SK-N-SH (cell line): ENCODE data around the gene SUV39H2. TPM values are rescaled to one million over a fixed set of nuclear protein-coding genes. Genes with fewer than 3 reads are reported as not detected.

Experiments used
- CTCF ChIA-PET: fragments of 300-600, 350-600 bp; formaldehyde crosslinking; extraction: SDS; loops from one replicate; lab custom pipeline; 2021; lab: Yijun Ruan, JAX
- POLR2A ChIA-PET: fragments of 350-600 bp; sonication (Branson Sonifier 250); formaldehyde crosslinking; extraction: SDS; loops from one replicate; lab custom pipeline; 2020; ENCODE audit warnings: antibody characterized with exemption, inconsistent platforms; lab: Yijun Ruan, JAX
- DNase-seq: peaks from one replicate; pipeline ENCODE4 v3.0.0; 2012
- H2AFZ ChIP-seq: fragments of 200-600 bp; sonication (generic); 2 replicates; pipeline ENCODE4 v1.8.1; 2016; ENCODE audit warnings: antibody characterized with exemption, mild to moderate bottlenecking, low read depth
- H3F3A ChIP-seq: fragments of 200-600 bp; sonication (generic); replicated peaks from 2 replicates; pipeline ENCODE3; 2016; ENCODE audit warnings: antibody characterized with exemption, mild to moderate bottlenecking; ENCODE audit not compliant: insufficient read depth
- H3K27ac ChIP-seq, 2 experiments: fragments of 200-500 bp in 1 of 2; fragments of 200-600 bp in 1 of 2; sonication (Bioruptor generic) in 1 of 2; sonication (generic), shearing (Covaris generic) in 1 of 2; 2 replicates each; pipeline versions ENCODE4 v1.5.1 to v1.6.1; 2014 to 2016; ENCODE audit warnings: low read depth in 2 of 2, inconsistent platforms in 1 of 2, low read length in 1 of 2, mild to moderate bottlenecking in 1 of 2, mixed read lengths in 1 of 2
- H3K27me3 ChIP-seq: fragments of 200-600 bp; sonication (generic), shearing (Covaris generic); 2 replicates; pipeline ENCODE4 v1.6.1; 2016; ENCODE audit warnings: mixed run types; ENCODE audit not compliant: insufficient read depth
- H3K36me3 ChIP-seq, 2 experiments: fragments of 200-500 bp in 1 of 2; fragments of 200-600 bp in 1 of 2; sonication (Bioruptor generic) in 1 of 2; sonication (generic) in 1 of 2; replicated peaks in 1 of 2; 2 replicates each; pipeline versions ENCODE3 to v1.5.1; 2014 to 2016; ENCODE audit warnings: low read length in 1 of 2, mild to moderate bottlenecking in 1 of 2; ENCODE audit not compliant: insufficient read depth in 2 of 2, control insufficient read depth in 1 of 2
- H3K4me1 ChIP-seq, 2 experiments: fragments of 200-500 bp in 1 of 2; fragments of 200-600 bp in 1 of 2; sonication (Bioruptor generic) in 1 of 2; sonication (generic), shearing (Covaris generic) in 1 of 2; 2 replicates each; pipeline versions ENCODE4 v1.5.1 to v1.6.1; 2014 to 2016; ENCODE audit warnings: low read depth in 1 of 2, low read length in 1 of 2, mixed run types in 1 of 2; ENCODE audit not compliant: insufficient read depth in 2 of 2, control insufficient read depth in 1 of 2
- H3K4me2 ChIP-seq: fragments of 200-600 bp; sonication (generic), shearing (Covaris generic); 2 replicates; pipeline ENCODE4 v1.6.1; 2017; ENCODE audit warnings: mixed run types
- H3K4me3 ChIP-seq, 2 experiments: fragments of 200-500 bp in 1 of 2; fragments of 200-600 bp in 1 of 2; sonication (Bioruptor generic) in 1 of 2; sonication (generic), shearing (Covaris generic) in 1 of 2; 2 replicates each; pipeline versions ENCODE4 v1.5.1 to v1.8.1; 2014 to 2016; ENCODE audit warnings: low read depth in 2 of 2, inconsistent platforms in 1 of 2, low read length in 1 of 2, mild to moderate bottlenecking in 1 of 2, mixed read lengths in 1 of 2, moderate library complexity in 1 of 2
- H3K79me2 ChIP-seq: fragments of 200-600 bp; sonication (generic); 2 replicates; pipeline ENCODE4 v1.8.1; 2017; ENCODE audit warnings: mild to moderate bottlenecking; ENCODE audit not compliant: insufficient read depth
- H3K9ac ChIP-seq: fragments of 200-600 bp; sonication (generic); 2 replicates; pipeline ENCODE4 v1.6.1; 2017; ENCODE audit warnings: mixed run types
- H3K9me2 ChIP-seq: fragments of 200-600 bp; sonication (generic); 2 replicates; pipeline ENCODE4 v1.6.1; 2017; ENCODE audit warnings: mixed run types
- H3K9me3 ChIP-seq: fragments of 200-600 bp; sonication (generic); 2 replicates; pipeline ENCODE4 v1.6.1; 2017; ENCODE audit warnings: mixed run types, mild to moderate bottlenecking, moderate library complexity
- H4K20me1 ChIP-seq: fragments of 200-600 bp; sonication (generic); 2 replicates; pipeline ENCODE4 v1.6.1; 2017; ENCODE audit warnings: mild to moderate bottlenecking, mixed run types; ENCODE audit not compliant: insufficient read depth
- CHD2 ChIP-seq: fragments of 150-350 bp; IDR thresholded peaks from 2 replicates; pipeline ENCODE4 v1.6.1; 2018; ENCODE audit warnings: low read length; ENCODE audit not compliant: partially characterized antibody
- FOSL2 ChIP-seq: IDR thresholded peaks from 2 replicates; pipeline ENCODE4 v1.4.0; 2012; ENCODE audit warnings: low read depth, mild to moderate bottlenecking, moderate library complexity, borderline replicate concordance
- GABPA ChIP-seq: IDR thresholded peaks from 2 replicates; pipeline ENCODE4 v1.4.0; 2012; ENCODE audit warnings: low read depth, mild to moderate bottlenecking
- IRF3 ChIP-seq: fragments of 150-350 bp; IDR thresholded peaks from 2 replicates; pipeline ENCODE4 v1.6.1; 2016; ENCODE audit warnings: mild to moderate bottlenecking, low read depth, low read length
- JUND ChIP-seq: IDR thresholded peaks from 2 replicates; pipeline ENCODE4 v1.4.0; 2012
- MAX ChIP-seq: IDR thresholded peaks from 2 replicates; pipeline ENCODE4 v1.4.0; 2012; ENCODE audit warnings: low read depth
- MXI1 ChIP-seq: IDR thresholded peaks from 2 replicates; pipeline ENCODE4 v1.6.1; 2012; ENCODE audit warnings: mild to moderate bottlenecking, low read depth, low read length, improper control_type of control experiment
- RAD21 ChIP-seq: IDR thresholded peaks from 2 replicates; pipeline ENCODE4 v1.6.1; 2012; ENCODE audit warnings: mild to moderate bottlenecking, low read length
- RCOR1 ChIP-seq: fragments of 150-350 bp; IDR thresholded peaks from 2 replicates; pipeline ENCODE4 v1.6.1; 2017; ENCODE audit warnings: antibody characterized with exemption, low read length
- RFX5 ChIP-seq: IDR thresholded peaks from 2 replicates; pipeline ENCODE4 v1.6.1; 2012; ENCODE audit warnings: mild to moderate bottlenecking, improper control_type of control experiment, low read length
- SMC3 ChIP-seq: IDR thresholded peaks from 2 replicates; pipeline ENCODE4 v1.6.1; 2012; ENCODE audit warnings: low read depth, low read length, improper control_type of control experiment
- TAF1 ChIP-seq: IDR thresholded peaks from 2 replicates; pipeline ENCODE4 v1.6.1; 2012; ENCODE audit warnings: low read depth, mild to moderate bottlenecking, low read length, moderate library complexity, borderline replicate concordance
- TEAD4 ChIP-seq: IDR thresholded peaks from 2 replicates; pipeline ENCODE4 v1.4.0; 2012; ENCODE audit warnings: mild to moderate bottlenecking, borderline replicate concordance; ENCODE audit not compliant: insufficient read depth
- YY1 ChIP-seq: IDR thresholded peaks from 2 replicates; pipeline ENCODE4 v1.4.0; 2012; ENCODE audit warnings: low read depth, mild to moderate bottlenecking
- WGBS: methylation state at CpG from one replicate; pipeline ENCODE4 v1.1.6; 2017; ENCODE audit warnings: low lambda C conversion rate; 5-methylcytosine and 5-hydroxymethylcytosine counted together
- polyA plus RNA-seq, 3 experiments: library from polyadenylated mRNA; depleted of rRNA; stranded (reverse); fragments of >200 nt; gene quantifications; 2 replicates each; pipeline ENCODE4 v1.2.3, GENCODE V29; 2012
- TF ChIP-seq, protein P1 (sequence below): IDR thresholded peaks from 2 replicates; pipeline ENCODE4 v1.4.0; 2012; ENCODE audit warnings: low read depth, borderline replicate concordance
- TF ChIP-seq, protein P2 (sequence below): fragments of 200-600 bp; sonication (generic); IDR thresholded peaks from 2 replicates; pipeline ENCODE4 v1.6.1; 2017; ENCODE audit warnings: antibody characterized with exemption, mild to moderate bottlenecking, moderate library complexity

The SUV39H2 gene
- polyA plus RNA-seq, 1 of the 3 experiments (the other 2 are of a cell fraction): 4.6 TPM

- H3K4me3 ChIP-seq: no peak overlapping the region
- H3K36me3 ChIP-seq: peaks cover 73 to 79% of the 10 kb centered on the region in 2 experiments
- H3K4me2 ChIP-seq: no peak overlapping the region
- CTCF ChIA-PET: interaction anchor here (0.8 to 1.9 kb wide), 8 partner anchors 8 to 68 kb away, joined by 3 to 5 read pairs (median 4); partner anchors contain the start of gene DCLRE1C
- H3K9me3 ChIP-seq: no peaks in the 10 kb centered on the region
- no peak for TF ChIP-seq SMC3
- TF ChIP-seq, protein P1, sequence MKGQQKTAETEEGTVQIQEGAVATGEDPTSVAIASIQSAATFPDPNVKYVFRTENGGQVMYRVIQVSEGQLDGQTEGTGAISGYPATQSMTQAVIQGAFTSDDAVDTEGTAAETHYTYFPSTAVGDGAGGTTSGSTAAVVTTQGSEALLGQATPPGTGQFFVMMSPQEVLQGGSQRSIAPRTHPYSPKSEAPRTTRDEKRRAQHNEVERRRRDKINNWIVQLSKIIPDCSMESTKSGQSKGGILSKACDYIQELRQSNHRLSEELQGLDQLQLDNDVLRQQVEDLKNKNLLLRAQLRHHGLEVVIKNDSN: no peak
- TF ChIP-seq MAX: no peak
- TF ChIP-seq GABPA: no peak
- TF ChIP-seq TAF1: no peak
- TF ChIP-seq CHD2: no peak
- TF ChIP-seq RAD21: peak; percentile 30; the same call in 1 of the 2 replicates
- TF ChIP-seq MXI1: no peak
- no peak for TF ChIP-seq RCOR1
- no peak for TF ChIP-seq RFX5
- no peak for TF ChIP-seq IRF3
- TF ChIP-seq, protein P2, sequence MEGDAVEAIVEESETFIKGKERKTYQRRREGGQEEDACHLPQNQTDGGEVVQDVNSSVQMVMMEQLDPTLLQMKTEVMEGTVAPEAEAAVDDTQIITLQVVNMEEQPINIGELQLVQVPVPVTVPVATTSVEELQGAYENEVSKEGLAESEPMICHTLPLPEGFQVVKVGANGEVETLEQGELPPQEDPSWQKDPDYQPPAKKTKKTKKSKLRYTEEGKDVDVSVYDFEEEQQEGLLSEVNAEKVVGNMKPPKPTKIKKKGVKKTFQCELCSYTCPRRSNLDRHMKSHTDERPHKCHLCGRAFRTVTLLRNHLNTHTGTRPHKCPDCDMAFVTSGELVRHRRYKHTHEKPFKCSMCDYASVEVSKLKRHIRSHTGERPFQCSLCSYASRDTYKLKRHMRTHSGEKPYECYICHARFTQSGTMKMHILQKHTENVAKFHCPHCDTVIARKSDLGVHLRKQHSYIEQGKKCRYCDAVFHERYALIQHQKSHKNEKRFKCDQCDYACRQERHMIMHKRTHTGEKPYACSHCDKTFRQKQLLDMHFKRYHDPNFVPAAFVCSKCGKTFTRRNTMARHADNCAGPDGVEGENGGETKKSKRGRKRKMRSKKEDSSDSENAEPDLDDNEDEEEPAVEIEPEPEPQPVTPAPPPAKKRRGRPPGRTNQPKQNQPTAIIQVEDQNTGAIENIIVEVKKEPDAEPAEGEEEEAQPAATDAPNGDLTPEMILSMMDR: peak; percentile 65
- TF ChIP-seq YY1: no peak
- no peak for TF ChIP-seq FOSL2
- TF ChIP-seq TEAD4: no peak
- no peak for TF ChIP-seq JUND
- POLR2A ChIA-PET: no interaction called here
- no peak overlapping the region for H2AFZ ChIP-seq
- H3K27ac ChIP-seq: no peak overlapping the region
- H3K4me1 ChIP-seq: no peaks in the 10 kb centered on the region
- H3K27me3 ChIP-seq: no peaks in the 10 kb centered on the region
- peak; percentile 43 for DNase-seq
- WGBS: 79% methylated on average over 1 of the region's 1 CpG
- no peak overlapping the region for H3K9ac ChIP-seq
- no peaks in the 10 kb centered on the region for H3K9me2 ChIP-seq
- H3F3A ChIP-seq: peaks cover 13% of the 10 kb centered on the region
- H3K79me2 ChIP-seq: peaks cover 4% of the 10 kb centered on the region
- H4K20me1 ChIP-seq: no peaks in the 10 kb centered on the region
Measured at GRCh38 chr10:14904316-14904732, 25.7 kb downstream of the SUV39H2 start.
